ENCODE results near the gene CLCNKA.
"Not testable (repeated sequence)": the region's sequence is repeated elsewhere in the genome, so short reads cannot be mapped to it uniquely, and the experiment has no call there.

Gene CLCNKA

GRCh38 chr1:15975805-15976680 is 45.8 kb upstream of the CLCNKA start, which contains the start of gene ZBTB17:
ZBTB17 (minus strand) TSS chr1:15976101; CDS start chr1:15948495, 27,606 bp downstream.
- Mint-ChIP-seq H3K4me3 (peak within 1 kb of the TSS; percentile 91), H3K36me3 (ENCODE audit: low read depth) (peaks cover 25% of the 10 kb centered on the region), H3K9me3 (peaks cover 36% of the 10 kb centered on the region), H3K27me3 (ENCODE audit: low read depth, poor library complexity) (peaks cover 2% of the 10 kb centered on the region), H3K27ac (peak within 1 kb of the TSS; percentile 72), H3K4me1 (peaks cover 18% of the 10 kb centered on the region)
- peak; percentile 96 for DNase-seq
- TF ChIP-seq CTCF (IDR thresholded peaks at IDR 0.05): no peak

GRCh38 chr1:15977947-15978346 is 43.9 kb upstream of the CLCNKA start:
- not testable (repeated sequence) for DNase-seq; H3K27me3 Mint-ChIP-seq (ENCODE audit: low read depth, poor library complexity); H3K36me3 Mint-ChIP-seq (ENCODE audit: low read depth); H3K4me3 Mint-ChIP-seq; H3K27ac Mint-ChIP-seq
- peaks cover 18% of the 10 kb centered on the region for H3K4me1 Mint-ChIP-seq
- peaks cover 52% of the 10 kb centered on the region for H3K9me3 Mint-ChIP-seq

GRCh38 chr1:15981679-15982078 is 40.2 kb upstream of the CLCNKA start:
- no peak overlapping the region for H3K27ac Mint-ChIP-seq
- H3K9me3 Mint-ChIP-seq: peaks cover 53% of the 10 kb centered on the region
- DNase-seq: no peak
- peaks cover 15% of the 10 kb centered on the region for H3K27me3 Mint-ChIP-seq (ENCODE audit: low read depth, poor library complexity)
- peaks cover 2% of the 10 kb centered on the region for H3K4me1 Mint-ChIP-seq
- no peak overlapping the region for H3K4me3 Mint-ChIP-seq
- no peaks in the 10 kb centered on the region for H3K36me3 Mint-ChIP-seq (ENCODE audit: low read depth)
- no peak for TF ChIP-seq CTCF (IDR thresholded peaks at IDR 0.05)

GRCh38 chr1:15983275-15983674 is 38.6 kb upstream of the CLCNKA start:
- Mint-ChIP-seq H3K27me3 (ENCODE audit: low read depth, poor library complexity) (peaks cover 20% of the 10 kb centered on the region), H3K36me3 (ENCODE audit: low read depth) (no peaks in the 10 kb centered on the region), H3K9me3 (peaks cover 39% of the 10 kb centered on the region), H3K4me1 (no peaks in the 10 kb centered on the region), H3K27ac (no peak overlapping the region), H3K4me3 (no peak overlapping the region)
- TF ChIP-seq CTCF (IDR thresholded peaks at IDR 0.05): no peak
- DNase-seq: no peak

DNA sequence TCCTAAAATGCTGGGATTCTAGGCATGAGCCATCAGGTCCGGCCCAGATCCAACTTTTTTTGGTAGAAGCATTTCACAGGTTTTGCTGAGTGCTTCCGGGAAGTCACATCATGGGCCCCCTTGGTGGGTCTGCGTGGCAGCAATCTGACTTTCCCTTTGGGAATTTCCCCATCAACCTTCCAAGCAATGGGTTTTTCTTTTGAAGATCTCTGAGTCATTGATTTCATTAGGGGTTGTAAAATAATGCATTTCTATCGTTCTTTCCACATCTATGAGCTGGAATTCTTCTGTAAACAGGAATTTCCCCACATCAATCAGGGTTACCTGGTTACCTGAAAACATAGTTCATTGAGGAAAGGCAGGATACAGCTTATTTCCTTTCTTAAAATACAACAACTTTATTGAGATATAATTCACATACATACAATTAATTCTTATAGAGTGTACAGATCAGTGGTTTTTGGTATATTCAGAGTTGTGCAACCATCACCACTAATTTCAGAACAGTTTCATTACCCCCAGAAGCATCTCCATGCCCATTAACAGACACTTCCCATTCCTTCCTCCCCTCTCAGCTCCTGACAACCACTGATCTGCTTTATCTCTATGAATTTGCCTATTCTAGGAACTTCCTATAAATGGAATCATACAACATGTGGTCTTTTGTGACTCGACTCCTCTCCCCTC is 36.1 kb upstream of the CLCNKA start:
- DNase-seq: no peak
- Mint-ChIP-seq H3K27me3 (ENCODE audit: low read depth, poor library complexity) (peaks cover 24% of the 10 kb centered on the region), H3K4me1 (no peaks in the 10 kb centered on the region), H3K27ac (no peak overlapping the region), H3K36me3 (ENCODE audit: low read depth) (no peaks in the 10 kb centered on the region), H3K4me3 (no peak overlapping the region), H3K9me3 (peaks cover 28% of the 10 kb centered on the region)
- no peak for TF ChIP-seq CTCF (IDR thresholded peaks at IDR 0.05)

- no peaks in the 10 kb centered on the region for H3K36me3 Mint-ChIP-seq (ENCODE audit: low read depth)
Observed at GRCh38 chr1:15988856-15989736, 32.7 kb upstream of the CLCNKA start.

More at GRCh38 chr1:15988856-15989736, 32.7 kb upstream of the CLCNKA start:
- Mint-ChIP-seq H3K4me3 (no peak overlapping the region), H3K4me1 (no peaks in the 10 kb centered on the region), H3K27ac (no peak overlapping the region), H3K27me3 (ENCODE audit: low read depth, poor library complexity) (peaks cover 9% of the 10 kb centered on the region), H3K9me3 (no peaks in the 10 kb centered on the region)
- no peak for TF ChIP-seq CTCF (IDR thresholded peaks at IDR 0.05)
- no peak for DNase-seq

Data from nephron progenitor cell (in vitro differentiated cells).